HepG2 (cell line): ENCODE measurements around the gene PRSS27. TPM values are rescaled to one million over a fixed set of nuclear protein-coding genes. Genes with fewer than 3 reads are reported as not detected.

Source experiments
- ATF2 ChIP-seq: sonication (generic); formaldehyde crosslinking; IDR thresholded peaks from 2 replicates; pipeline ENCODE4 v1.4.0; 2020; ENCODE audit warnings: missing genetic modification reagents
- CEBPB ChIP-seq: IDR thresholded peaks from 2 replicates; pipeline ENCODE4 v1.6.1; 2011; ENCODE audit warnings: low read depth, low read length, improper control_type of control experiment, borderline replicate concordance
- DZIP1 ChIP-seq: sonication (generic); formaldehyde crosslinking; IDR thresholded peaks from 2 replicates; pipeline ENCODE4 v1.5.0; 2020; ENCODE audit warnings: mild to moderate bottlenecking, missing genetic modification reagents
- FIP1L1 ChIP-seq: fragments of 200-400 bp; formaldehyde crosslinking; IDR thresholded peaks from 2 replicates; pipeline ENCODE4 v1.6.1; 2018; ENCODE audit warnings: low read depth, mild to moderate bottlenecking, low read length, moderate library complexity, borderline replicate concordance; ENCODE audit not compliant: insufficient read depth
- HIVEP1 ChIP-seq: sonication (generic); formaldehyde crosslinking; IDR thresholded peaks from 2 replicates; pipeline ENCODE4 v1.4.0; 2020; ENCODE audit warnings: mild to moderate bottlenecking, missing genetic modification reagents
- NFKBIZ ChIP-seq: IDR thresholded peaks from 2 replicates; pipeline ENCODE4 v1.6.1; 2018; ENCODE audit warnings: missing genetic modification reagents, missing compliant biosample characterization
- PRDM4 ChIP-seq: sonication (generic); formaldehyde crosslinking; IDR thresholded peaks from 2 replicates; pipeline ENCODE4 v1.9.0; 2021; ENCODE audit warnings: missing genetic modification reagents, borderline replicate concordance
- SOX13 ChIP-seq, 3 experiments: fragments of 450-650 bp in 1 of 3; sonication (generic) in 1 of 3; formaldehyde crosslinking in 1 of 3; IDR thresholded peaks in 2 of 3; conservative IDR thresholded peaks in 1 of 3; 2 replicates each; pipeline versions ENCODE4 v1.5.0 to v1.6.1; 2016 to 2020; ENCODE audit warnings: antibody characterized with exemption in 1 of 3, mild to moderate bottlenecking in 1 of 3, missing compliant biosample characterization in 1 of 3, missing genetic modification reagents in 1 of 3, moderate library complexity in 1 of 3
- SP140L ChIP-seq: sonication (generic); formaldehyde crosslinking; IDR thresholded peaks from 2 replicates; pipeline ENCODE4 v1.4.0; 2020; ENCODE audit warnings: missing genetic modification reagents, borderline replicate concordance
- TMF1 ChIP-seq: sonication (generic); formaldehyde crosslinking; IDR thresholded peaks from 2 replicates; pipeline ENCODE4 v1.8.1; 2022; ENCODE audit warnings: low read depth, missing genetic modification reagents
- YEATS4 ChIP-seq: sonication (generic); formaldehyde crosslinking; IDR thresholded peaks from 2 replicates; pipeline ENCODE4 v1.4.0; 2020; ENCODE audit warnings: missing genetic modification reagents, borderline replicate concordance
- ZBTB3 ChIP-seq: sonication (generic); formaldehyde crosslinking; IDR thresholded peaks from 2 replicates; pipeline ENCODE4 v1.4.0; 2020; ENCODE audit warnings: low read depth, mild to moderate bottlenecking, moderate library complexity, missing genetic modification reagents, borderline replicate concordance
- ZBTB4 ChIP-seq: sonication (generic); formaldehyde crosslinking; IDR thresholded peaks from 2 replicates; pipeline ENCODE4 v1.4.0; 2020; ENCODE audit warnings: missing genetic modification reagents, mild to moderate bottlenecking, borderline replicate concordance
- ZNF44 ChIP-seq: sonication (generic); formaldehyde crosslinking; IDR thresholded peaks from 2 replicates; pipeline ENCODE4 v1.5.1; 2020; ENCODE audit warnings: mild to moderate bottlenecking, missing genetic modification reagents
- ZNF451 ChIP-seq: sonication (generic); formaldehyde crosslinking; IDR thresholded peaks from 2 replicates; pipeline ENCODE4 v1.5.0; 2020; ENCODE audit warnings: mild to moderate bottlenecking, missing genetic modification reagents
- polyA plus RNA-seq, 8 experiments: library from polyadenylated mRNA; depleted of rRNA in 3 of 8; stranded (reverse) in 7 of 8; unstranded in 1 of 8; fragments of >200 nt; fragmentation: Illumina TruSeq in 4 of 8; extraction: Trizol in 4 of 8; gene quantifications; 2 replicates each; pipeline versions ENCODE4 v1.2.1 to v1.2.3, GENCODE V29; 2011 to 2016; ENCODE audit warnings: low read depth in 4 of 8, missing spikeins in 1 of 8, mixed read lengths in 1 of 8; ENCODE audit not compliant: insufficient read depth in 1 of 8
- total RNA-seq, 5 experiments: library from RNA; depleted of rRNA; stranded (reverse); fragments of >200 nt; fragmentation: Illumina TruSeq; extraction: Trizol; gene quantifications; 2 replicates each; pipeline ENCODE4 v1.2.3, GENCODE V29; 2016; ENCODE audit warnings: low read depth in 1 of 5

The PRSS27 gene
- total and polyA plus RNA-seq, 2 of the 13 experiments (the other 11 are each of a cell fraction or from before 2014, with no cell fraction given), result 0.20 to 0.73 TPM

- peak; percentile 93 for TF ChIP-seq ATF2
- no peak for TF ChIP-seq SOX13 (IDR thresholded peaks at IDR 0.05)
- TF ChIP-seq SOX13 (CRISPR knock-in tag; conservative IDR thresholded peaks at IDR 0.05 in 1 of 2, IDR thresholded peaks at IDR 0.05 in 1 of 2), result peak in 1 of 2 experiments; percentile 45; a peak in 1 of 4 replicates
- no peak for TF ChIP-seq TMF1
- TF ChIP-seq CEBPB, result no peak
- no peak for TF ChIP-seq PRDM4 (CRISPR knock-in tag)
- TF ChIP-seq YEATS4, result peak; percentile 68
- no peak for TF ChIP-seq HIVEP1
- TF ChIP-seq FIP1L1, result no peak
- no peak for TF ChIP-seq ZNF451 (CRISPR knock-in tag)
- TF ChIP-seq DZIP1 (CRISPR knock-in tag), result 0 out of 2 replicates have a peak, but pooled peaks have one; percentile 55
- TF ChIP-seq SP140L, result no peak
- TF ChIP-seq ZBTB3 (CRISPR knock-in tag), result no peak
- TF ChIP-seq ZBTB4 (CRISPR knock-in tag), result no peak
- no peak for TF ChIP-seq NFKBIZ
- TF ChIP-seq ZNF44 (CRISPR knock-in tag), result no peak
Measured at GRCh38 chr16:2720719-2721633, 952 bp upstream of the PRSS27 start (continued).
